ENCODE data around the gene MAML2. TPM values are rescaled to one million over a fixed set of nuclear protein-coding genes. Genes with fewer than 3 reads are reported as not detected.

Gene MAML2
- total RNA-seq, 1 experiment from 2014 or later: 2.7 TPM

- H3K27ac Mint-ChIP-seq: peak overlapping the region in 1 of 3 experiments; percentile 0; a peak in 2 of 7 replicates
- no peak overlapping the region for H3K4ac ChIP-seq (ENCODE audit: low read depth, low read length)
- H3K27ac ChIP-seq (ENCODE audit: insufficient read length, low read depth, low read length): no peak overlapping the region
- H3T11ph ChIP-seq (ENCODE audit: low read length): no peak overlapping the region
- H2BK120ac ChIP-seq (ENCODE audit: low read depth, low read length, poor library complexity, severe bottlenecking): no peak overlapping the region
- no peak overlapping the region for H4K8ac ChIP-seq (replicated peaks; ENCODE audit: insufficient read length, low read depth, low read length)
- H2BK12ac ChIP-seq (ENCODE audit: insufficient read length, low read depth, low read length): no peak overlapping the region
- no peak overlapping the region for H2AK5ac ChIP-seq (ENCODE audit: insufficient read length, low read length)
- no peaks in the 10 kb centered on the region for H4K20me1 ChIP-seq (ENCODE audit: control insufficient read depth, insufficient read depth, insufficient read length)
- WGBS (ENCODE audit: extremely low coverage, insufficient read length, low lambda C conversion rate): no CpG with 5 or more reads among the region's 4 CpGs
- H2BK20ac ChIP-seq (ENCODE audit: low read depth, low read length, poor library complexity, severe bottlenecking): no peak overlapping the region
- H3K27me3 ChIP-seq (ENCODE audit: insufficient read depth, low read length): no peaks in the 10 kb centered on the region
- no peak for TF ChIP-seq CTCF (conservative IDR thresholded peaks at IDR 0.05)
- no peak overlapping the region for H2AFZ ChIP-seq (ENCODE audit: low read length)
- no peaks in the 10 kb centered on the region for H3K36me3 Mint-ChIP-seq (ENCODE audit: insufficient read depth in 1 of 3, low read depth in 3 of 3)
- H3K4me2 ChIP-seq (ENCODE audit: insufficient read depth, insufficient read length, low read length): no peak overlapping the region
- H3K9ac ChIP-seq (ENCODE audit: extremely low read depth, insufficient read length, low read length): no peak overlapping the region
- H3K23me2 ChIP-seq (ENCODE audit: insufficient read length, low read depth, low read length, poor library complexity, severe bottlenecking): no peaks in the 10 kb centered on the region
- no peak overlapping the region for H3K18ac ChIP-seq (ENCODE audit: insufficient read length, low read depth, low read length)
- H3K4me1 ChIP-seq (ENCODE audit: insufficient read depth, low read length): 0 out of 2 replicates have a peak, but pooled peaks cover 3% of the 10 kb centered on the region
- no peak overlapping the region for H2BK5ac ChIP-seq (ENCODE audit: insufficient read length, low read length)
- no peaks in the 10 kb centered on the region for H3K27me3 Mint-ChIP-seq (ENCODE audit: low read depth)
- no peak overlapping the region for H3K14ac ChIP-seq (ENCODE audit: insufficient read depth, low read length)
- no peak overlapping the region for H2BK15ac ChIP-seq (ENCODE audit: low read depth, low read length)
- H3K9me3 Mint-ChIP-seq: no peaks in the 10 kb centered on the region
- no peak overlapping the region for H4K5ac ChIP-seq (ENCODE audit: insufficient read length, low read depth, low read length)
- H3K4me3 Mint-ChIP-seq: no peak overlapping the region
- H3K23ac ChIP-seq (ENCODE audit: insufficient read length, low read depth, low read length): no peak overlapping the region
- peaks cover 4 to 23% of the 10 kb centered on the region in 2 experiments for H3K4me1 Mint-ChIP-seq
- no peaks in the 10 kb centered on the region for H3K9me3 ChIP-seq (ENCODE audit: control insufficient read depth, low read depth, low read length)
- no peaks in the 10 kb centered on the region for H3K79me2 ChIP-seq (ENCODE audit: insufficient read depth, low read length)
- DNase-seq: no peak
- no peaks in the 10 kb centered on the region for H3K79me1 ChIP-seq (ENCODE audit: insufficient read depth, low read depth, low read length, poor library complexity, severe bottlenecking)
- no peak overlapping the region for H4K91ac ChIP-seq (ENCODE audit: insufficient read length, low read depth, low read length)
- no peak overlapping the region for H3K56ac ChIP-seq (ENCODE audit: insufficient read length, low read depth, low read length)
Measured at GRCh38 chr11:96033599-96033998, 309.4 kb downstream of the MAML2 start.
